GM19238 (cell line): ENCODE results near the gene LRRC4.

ENCODE experiments used
- DNase-seq: peaks from one replicate; pipeline ENCODE4 v3.0.0; 2011; ENCODE audit warnings: low spot score; ENCODE audit not compliant: insufficient read length

The LRRC4 gene, protein sequence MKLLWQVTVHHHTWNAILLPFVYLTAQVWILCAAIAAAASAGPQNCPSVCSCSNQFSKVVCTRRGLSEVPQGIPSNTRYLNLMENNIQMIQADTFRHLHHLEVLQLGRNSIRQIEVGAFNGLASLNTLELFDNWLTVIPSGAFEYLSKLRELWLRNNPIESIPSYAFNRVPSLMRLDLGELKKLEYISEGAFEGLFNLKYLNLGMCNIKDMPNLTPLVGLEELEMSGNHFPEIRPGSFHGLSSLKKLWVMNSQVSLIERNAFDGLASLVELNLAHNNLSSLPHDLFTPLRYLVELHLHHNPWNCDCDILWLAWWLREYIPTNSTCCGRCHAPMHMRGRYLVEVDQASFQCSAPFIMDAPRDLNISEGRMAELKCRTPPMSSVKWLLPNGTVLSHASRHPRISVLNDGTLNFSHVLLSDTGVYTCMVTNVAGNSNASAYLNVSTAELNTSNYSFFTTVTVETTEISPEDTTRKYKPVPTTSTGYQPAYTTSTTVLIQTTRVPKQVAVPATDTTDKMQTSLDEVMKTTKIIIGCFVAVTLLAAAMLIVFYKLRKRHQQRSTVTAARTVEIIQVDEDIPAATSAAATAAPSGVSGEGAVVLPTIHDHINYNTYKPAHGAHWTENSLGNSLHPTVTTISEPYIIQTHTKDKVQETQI

DNA sequence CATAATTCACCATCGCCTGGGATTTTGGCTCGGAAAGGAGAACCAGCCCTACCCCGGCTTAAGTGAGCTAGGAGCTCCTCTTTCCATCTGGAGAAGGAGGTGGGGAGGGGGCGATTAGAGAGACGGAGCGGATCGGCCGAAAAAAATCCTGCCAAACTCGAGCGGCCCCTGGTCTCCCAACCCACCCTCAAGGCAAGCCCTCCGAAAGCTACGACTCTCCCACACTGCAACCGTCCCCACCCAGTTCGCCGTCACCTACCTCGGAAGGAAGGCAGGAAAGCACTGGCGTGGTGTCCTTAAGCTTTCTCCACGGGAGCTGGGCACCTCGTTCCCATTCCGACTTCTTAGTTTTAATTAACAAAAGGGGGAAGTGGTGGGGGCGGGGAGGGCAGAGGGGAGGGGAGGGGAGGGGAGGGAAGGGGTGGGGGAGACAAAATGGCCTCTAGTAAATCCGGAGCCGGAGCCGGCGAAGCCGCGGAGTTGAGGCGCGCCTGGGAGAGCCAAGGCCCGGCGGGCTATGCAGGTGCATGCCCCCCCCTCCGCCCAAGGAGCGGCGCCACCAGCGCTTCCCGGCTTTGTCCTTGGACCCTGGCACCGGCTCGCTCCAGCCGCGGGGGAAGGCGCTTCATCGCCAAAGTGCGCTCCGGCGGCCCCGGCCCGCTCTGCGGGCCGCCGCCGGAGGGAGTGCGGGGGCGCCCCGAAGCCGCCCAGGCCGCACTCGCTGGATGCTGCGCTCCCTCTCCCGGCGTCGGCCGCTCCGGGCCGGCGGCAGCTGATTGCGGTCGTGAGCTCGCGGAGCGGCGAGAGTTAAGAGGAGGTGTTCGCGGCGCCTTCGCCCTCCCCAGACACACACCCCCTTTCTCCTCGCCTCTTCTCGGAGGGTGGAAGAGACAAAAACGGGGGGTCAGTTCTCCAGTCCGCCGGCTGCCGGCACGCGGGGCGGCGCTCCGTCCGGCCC is at the start of gene LRRC4:
Gene LRRC4, minus strand, starts transcription at position 784 of the 958 bp plus-strand sequence. CDS start 797 bp downstream, outside the sequence.
- DNase-seq, result peak; percentile 66

DNA sequence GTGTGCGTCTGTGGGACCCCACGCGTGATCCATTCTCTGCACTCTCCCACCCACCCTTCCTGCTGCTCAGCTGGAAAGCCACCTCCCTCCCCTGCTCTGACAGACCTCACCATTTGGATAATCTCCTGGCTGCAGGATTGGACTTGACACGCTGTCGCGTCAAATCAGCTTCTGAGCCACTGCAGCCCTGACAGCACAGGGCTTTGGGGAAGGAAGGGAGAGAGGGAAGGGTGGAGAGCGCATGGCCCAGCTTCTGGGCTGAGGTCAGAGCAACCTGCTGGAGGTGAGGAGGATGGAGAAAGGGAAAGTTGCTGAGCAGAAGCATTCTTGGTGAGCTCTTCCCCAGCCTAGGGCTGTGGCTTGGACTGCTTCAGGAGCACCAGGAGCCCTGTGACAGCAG is 48.9 kb upstream of the LRRC4 start:
- DNase-seq, result no peak

DNA sequence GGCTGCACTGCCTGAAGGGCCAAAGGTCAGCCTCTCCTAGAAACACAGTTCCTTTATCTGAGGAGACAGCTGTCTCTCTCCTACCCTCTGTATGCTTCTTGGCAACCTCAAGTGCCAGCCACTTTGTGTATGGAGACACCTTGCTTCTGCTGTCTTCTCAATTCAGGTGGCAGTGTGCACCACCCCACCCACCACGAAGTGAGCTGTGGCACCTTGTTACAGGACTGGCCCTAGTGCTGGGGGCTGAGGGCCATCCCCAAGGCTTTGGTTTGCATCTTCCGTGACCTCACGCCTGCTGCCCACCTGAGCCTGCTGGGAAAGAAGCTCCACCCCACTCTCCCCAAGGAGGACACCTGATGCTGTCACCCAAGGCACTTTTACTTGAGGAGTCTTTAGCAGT is 47.1 kb upstream of the LRRC4 start:
- no peak for DNase-seq

DNA sequence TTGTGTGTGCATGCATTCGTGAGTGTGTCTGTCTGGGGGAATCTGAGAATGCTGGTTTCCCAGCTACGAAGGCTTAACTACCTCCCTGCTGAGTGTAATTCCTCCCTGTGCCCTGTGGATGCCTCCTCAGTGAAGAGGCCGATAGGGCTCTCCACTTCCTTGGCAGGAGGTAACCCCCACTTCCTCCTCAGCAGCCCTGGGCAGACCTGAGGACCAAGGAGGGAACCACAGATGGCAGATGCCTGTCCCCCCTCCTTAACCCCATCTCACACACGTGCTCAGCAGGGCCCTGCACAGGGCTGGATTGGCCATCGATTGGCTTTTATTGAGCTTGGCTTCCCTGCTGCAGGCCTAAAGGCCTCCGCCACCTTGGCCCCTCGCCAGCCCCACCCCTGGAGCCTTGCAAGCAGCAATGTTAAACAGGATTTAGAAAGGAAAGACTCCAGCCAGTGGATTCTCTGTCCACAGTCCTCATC is 45.6 kb upstream of the LRRC4 start:
- no peak for DNase-seq

DNA sequence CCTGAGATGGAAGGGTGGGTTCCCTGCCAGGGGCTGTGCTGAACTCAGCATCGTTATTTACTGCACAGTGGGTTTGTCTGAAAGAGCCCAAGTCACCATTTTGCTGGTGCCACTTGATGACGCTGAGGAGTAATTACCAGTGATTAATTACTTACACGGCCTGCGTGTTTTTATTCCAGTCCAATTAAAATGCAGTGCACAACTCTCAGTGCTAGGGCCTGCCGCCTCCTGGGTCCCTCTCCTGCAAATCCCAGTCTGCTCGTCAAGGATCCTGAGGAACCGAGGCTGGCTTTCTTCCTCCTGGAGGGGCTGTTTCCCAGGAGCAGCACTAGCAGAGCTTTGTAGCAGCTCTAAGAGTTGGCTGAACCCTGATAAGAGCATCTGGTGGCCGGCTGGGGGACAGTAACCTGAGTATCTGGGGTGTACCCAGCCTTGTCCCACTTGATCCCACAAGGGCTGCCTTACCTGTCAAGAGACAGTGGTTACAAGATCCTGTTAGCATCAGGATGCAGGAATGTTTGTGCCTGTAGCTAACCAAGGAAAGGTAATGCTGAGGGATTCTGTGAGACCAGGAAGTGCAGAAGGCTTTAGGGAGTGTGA is 45.1 kb upstream of the LRRC4 start:
- DNase-seq, result no peak

DNA sequence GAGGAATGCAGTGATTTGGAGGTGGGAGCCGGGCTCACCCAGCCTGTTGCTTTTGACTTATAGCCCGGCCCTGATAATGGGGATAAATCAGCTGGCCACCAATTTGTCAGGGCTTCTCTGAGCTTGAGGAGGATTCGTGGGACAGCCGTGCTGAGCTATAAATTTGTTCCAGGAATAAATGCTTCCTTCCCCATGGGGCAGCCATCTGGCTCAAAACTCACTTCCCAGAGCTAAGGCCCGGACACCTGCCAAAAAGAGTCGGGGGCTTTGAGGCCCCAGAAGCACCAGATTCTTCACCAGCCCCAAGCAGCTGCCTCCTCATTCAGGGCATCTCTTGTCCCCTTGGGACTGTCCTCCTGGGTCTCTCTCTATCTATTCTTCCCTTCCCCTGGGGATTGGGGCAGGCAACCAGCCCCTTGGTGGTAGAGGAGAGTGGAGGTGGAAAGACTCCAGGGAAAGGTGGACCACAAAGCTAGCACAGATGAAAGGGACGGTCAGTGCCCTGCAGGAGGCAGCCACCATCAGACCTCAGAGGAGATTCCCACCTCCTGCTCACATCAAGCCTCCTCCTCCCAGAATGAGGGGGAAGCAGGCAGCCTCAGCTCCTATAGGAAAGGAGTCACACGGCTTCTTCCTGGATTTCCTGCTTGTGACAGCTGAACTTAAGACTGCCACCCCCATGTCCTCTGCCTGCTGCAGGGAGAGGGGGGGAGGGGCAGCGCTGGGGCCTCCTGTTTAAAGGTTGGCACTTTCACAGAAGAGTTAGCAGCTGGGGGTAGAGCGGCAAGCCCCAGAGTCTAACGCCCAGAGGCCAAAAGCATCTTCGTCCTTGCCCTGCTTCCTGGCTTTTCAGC is 44.2 kb upstream of the LRRC4 start:
- no peak for DNase-seq

DNA sequence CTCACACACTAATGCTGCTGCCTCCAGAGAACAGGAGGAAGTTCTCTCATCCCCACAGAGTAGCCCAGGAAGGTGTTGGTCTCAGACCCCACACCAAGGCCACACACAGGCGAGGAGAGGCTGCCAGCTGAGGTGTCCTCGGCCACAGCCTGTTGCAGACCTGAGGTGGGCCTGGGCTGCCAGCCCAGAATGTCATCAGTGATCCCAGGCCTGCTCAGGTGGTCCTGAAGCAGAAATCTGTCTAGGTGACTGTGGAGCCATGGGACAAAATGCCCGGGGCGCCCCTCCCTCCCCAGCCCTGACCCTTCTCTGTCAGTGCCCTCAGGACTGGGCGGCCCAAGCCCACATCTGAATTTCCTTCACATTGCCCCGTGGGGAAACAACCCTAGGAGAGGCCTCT is 43.5 kb upstream of the LRRC4 start:
- DNase-seq, result no peak

DNA sequence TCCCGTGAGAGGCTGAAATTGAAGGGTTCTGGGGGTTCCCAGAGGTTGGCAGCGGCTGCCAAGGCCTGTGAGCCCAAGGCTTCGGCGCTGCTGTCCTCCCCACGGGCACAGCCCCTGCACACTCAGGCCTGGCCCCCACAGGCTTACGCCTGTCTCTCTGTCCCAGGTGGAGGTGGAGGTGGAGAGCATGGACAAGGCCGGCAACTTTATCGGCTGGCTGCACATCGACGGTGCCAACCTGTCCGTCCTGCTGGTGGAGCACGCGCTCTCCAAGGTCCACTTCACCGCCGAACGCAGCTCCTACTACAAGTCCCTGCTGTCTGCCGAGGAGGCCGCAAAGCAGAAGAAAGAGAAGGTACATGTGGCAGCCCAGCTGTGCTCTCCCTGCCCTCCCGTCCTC is 43.1 kb upstream of the LRRC4 start:
- DNase-seq, result no peak

DNA sequence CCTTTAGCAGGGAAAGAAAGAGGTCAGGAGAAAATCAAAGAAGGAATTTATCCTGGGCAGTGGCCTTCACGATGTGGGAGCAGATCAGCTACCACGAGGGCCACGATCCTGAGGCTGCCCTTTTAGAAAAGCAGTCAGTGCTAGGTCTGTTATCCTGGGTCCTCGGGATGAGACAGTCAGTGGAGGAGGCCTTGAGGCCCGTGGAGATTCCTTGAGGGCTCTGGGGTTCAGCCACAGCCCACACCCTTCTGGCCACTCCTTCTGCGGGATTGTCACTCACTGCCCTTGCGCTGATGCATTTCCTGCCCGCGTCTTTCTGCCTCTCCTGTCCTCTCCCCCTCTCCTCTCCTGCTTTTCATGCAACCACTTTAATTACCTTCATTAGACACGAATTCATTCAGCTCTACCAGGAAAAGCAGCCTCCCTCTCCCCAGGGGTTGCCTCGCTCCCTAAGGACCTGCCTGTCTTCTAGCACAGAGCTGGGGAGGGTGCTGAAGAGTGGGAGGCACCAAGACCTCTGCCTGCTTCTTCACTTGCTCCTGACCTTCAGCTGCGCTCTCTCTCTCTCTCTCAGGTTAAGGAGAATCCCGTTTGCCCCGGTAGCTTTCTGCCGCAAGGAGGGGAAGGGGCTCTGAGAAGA is 42.6 kb upstream of the LRRC4 start:
- no peak for DNase-seq

DNA sequence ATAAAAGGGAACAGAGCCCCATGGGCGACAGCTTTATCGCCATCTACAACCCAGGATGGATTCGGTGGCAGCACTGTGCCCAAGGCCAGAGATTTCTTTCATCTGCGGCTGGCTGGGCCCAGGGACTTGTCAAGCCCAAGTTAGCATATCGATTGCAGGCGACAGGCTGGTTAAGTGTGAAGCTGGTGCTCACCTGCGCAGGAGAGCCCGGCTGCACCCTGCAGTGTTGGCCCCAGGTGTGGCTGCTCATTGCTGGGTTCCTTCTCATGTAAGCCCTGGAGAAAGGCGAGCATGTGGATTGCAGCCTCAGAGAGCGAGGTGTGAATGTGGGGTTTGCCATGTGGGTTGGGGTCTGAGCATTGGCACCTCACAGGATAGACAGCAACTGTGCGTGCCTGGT is 40.6 kb upstream of the LRRC4 start:
- DNase-seq, result no peak

DNA sequence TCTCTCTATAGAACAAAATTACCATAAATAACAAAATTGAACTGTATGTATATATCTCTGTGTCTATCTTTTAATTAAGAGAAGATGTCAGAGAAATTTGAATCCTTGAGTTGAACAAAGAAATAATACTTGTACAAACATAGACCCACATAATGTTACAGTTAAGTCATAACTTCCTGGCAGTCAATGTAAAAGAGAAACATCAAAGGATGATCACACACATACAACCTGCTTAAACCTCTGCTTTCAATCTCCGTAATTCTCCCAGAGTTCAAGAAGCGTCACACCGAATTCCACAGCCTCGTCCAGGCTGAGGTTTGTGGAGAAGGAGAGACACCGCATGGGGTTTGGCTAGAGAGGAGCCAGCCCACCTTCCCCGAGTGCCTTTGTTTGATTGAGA is 40.1 kb upstream of the LRRC4 start:
- no peak for DNase-seq

DNA sequence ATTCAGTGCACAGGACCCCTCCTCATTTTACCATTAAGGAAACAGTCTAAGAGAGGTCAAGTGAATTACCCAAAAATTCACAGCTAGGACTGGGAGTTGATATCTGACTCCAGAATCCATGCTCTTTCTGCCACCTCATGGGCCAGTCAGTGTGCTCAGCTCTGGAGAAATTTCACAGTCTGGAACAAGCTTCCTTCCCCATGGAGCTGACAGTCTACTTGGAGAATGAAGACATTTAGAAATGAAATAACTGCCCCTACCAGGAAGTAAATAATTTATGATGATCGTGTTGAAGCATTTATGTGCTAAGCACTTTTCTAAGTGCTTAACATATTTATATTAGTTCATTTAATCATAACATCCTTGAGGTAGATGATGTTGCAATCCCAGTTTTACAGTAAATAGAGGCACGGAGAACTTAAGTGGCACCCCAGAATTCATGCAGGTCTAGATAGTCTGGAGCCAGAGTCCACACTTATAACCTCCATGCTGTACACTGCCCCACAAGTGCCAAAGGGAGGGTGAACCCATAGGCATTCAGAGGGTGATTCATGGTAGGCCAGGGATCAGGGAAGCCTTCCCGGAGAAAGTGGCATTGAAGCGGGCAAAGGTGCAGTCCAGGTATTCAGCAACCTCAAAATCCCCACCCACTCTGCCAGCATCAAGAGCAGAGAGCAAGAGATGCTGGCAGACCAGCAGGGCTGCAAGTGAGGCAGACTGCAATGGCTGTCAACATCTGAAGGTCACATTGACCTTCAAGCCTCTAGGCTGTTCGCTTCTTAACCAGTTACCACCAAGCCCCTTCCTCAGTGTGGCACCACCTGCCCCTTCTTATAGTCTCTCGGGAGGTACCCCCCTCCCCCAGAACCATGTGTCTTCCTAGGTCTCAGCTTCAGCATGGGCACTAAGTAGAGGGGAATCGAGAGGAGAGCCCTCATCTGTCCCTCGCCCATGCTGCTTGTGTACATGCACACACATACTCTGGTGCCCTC is 38.4 kb upstream of the LRRC4 start:
- no peak for DNase-seq

DNA sequence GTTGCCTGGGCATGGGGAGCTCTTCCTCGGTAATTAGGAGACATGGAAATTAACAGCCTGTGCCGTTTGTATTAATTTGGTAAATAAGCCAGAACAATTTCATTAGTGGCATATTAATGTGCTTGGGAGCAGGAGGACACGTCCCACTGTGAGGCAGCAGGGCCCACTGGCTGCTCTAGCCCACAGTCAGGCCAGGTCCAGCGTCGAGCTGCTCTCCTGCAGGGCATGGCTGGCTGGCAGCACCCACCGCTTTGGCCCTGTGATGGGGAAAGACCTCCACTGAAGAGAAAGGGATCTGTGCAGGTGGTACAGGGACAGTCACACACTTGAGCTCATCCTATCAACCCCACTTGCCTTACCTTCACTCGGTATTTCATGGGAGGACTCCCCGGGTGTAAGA is 37.5 kb upstream of the LRRC4 start:
- no peak for DNase-seq

DNA sequence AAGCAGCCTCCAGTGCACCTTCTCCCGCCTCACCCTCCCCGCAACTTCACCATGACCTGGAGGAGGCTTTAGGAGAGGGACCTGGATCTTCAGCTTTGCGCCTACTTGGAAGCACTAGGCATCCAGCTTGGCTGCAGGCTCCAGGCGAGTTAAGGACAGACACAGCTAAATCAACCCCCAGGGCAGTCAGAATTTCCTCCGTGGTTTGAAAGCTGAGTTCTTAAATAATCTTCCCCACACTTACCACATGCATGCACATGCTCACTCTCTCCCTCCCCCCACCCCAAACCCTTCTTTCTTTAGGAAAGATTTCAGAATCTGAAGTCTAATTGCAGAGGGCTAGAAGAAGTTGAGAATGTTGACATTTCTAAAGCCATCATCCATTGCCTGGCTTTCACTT is 36.7 kb upstream of the LRRC4 start:
- no peak for DNase-seq

DNA sequence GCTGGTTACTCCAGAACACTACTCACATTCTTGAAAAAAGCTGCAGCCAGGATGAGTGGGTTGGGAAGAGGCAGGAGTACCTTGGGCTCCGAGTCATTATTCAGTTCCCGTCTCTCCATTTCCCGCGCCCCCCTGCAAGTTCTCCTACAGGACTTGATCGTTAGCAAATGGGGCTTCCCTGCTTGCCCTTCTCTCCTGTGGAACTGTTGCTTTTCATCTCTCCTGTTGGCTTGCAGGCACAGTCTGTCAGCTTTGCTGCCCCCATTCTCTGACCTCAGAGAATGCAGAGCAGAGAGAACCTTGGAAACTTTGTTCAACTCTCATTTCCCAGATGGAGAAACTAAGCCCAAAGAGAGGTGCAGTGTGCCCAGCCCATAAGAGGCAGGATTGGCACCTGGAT is 35.6 kb upstream of the LRRC4 start:
- DNase-seq, result no peak

DNA sequence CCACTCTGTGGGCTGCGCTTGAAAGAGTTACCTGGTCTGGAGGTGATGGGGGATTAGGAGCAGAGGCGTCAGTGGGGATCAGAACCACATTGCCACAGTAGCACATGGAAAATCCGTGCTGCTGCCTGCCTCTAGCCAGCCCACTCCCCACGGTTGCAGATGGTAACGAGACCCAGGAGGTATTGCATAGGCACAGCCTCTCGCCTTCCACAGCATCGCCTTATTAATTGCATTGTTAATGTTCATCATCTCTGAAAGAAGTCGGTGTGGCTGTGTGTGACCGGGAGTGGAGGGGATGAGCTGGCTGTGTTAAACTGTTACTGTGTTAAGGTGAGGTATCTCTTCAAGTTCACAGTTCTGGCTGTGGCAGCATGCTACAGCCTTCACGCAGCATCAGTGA is 35.2 kb upstream of the LRRC4 start:
- no peak for DNase-seq

DNA sequence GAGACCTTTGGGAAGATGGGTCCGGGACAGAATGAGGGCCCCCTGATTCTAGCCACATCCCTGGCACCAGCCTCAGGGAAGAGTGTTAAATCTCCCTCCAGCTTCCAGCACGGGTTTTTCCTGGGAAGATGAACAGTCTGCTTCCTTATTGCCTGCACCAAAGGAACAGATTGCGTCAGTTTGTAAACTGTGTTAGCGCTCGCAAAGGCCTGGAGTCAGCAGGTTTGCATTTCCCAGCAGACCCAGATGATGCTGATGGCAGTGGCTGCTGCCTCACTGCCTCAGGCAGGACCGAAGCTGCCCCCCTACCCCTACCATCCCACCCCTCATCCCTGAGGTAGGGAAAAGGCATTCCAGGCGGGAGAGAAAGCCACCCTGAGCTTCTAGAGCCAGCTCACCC is 34.6 kb upstream of the LRRC4 start:
- no peak for DNase-seq

DNA sequence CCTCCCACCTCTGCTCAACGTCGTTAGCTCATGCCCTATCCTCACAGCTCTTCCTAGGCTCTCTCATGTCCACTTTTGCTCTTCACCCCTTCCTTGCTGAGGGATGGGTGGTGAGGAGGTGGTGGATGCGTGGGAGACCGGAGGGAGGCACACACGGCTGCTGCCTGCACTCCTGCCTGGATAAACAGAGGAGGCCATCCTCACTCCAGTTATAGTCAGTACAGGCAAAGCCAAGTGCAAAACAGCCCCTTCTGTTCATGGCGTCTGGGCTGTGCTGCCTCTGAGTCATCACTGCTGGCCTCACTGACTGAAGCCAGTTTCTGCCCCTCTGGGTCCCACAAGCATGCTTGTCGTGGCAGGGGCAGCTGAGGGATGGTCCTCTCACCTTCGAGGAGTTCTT is 31.9 kb upstream of the LRRC4 start:
- DNase-seq, result no peak

DNA sequence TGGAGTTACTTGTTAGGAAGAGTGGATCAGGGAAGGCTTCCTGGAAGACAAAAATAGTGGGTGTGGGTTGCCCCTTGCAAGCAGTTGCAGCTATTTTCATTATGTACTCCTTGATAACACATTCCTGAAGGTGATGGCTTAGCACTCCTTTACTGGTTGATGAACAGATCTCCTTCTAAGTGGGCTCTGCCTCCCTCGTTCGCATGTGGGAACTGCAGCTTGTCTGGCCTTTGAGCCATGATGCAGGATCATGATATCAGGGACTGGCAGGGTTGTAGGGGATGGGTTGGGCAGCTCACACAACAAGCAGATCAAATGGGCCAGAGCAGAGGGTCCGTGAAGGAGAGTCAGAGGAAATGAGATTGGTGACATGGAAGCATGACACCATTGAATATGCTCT is 28.8 kb upstream of the LRRC4 start:
- DNase-seq, result no peak
